Measurements from ENCODE around the gene DGKK.

DGKK gene

GRCh38 chrX:50402886-50403285, 67.7 kb downstream of the DGKK start:
- TF ChIP-seq CTCF (conservative IDR thresholded peaks at IDR 0.05; ENCODE audit: control insufficient read depth, insufficient read depth, low read depth, low read length): no peak
- no peak for DNase-seq (ENCODE audit: low read depth)
- H3K4me3 ChIP-seq (ENCODE audit: control insufficient read depth, low read depth, low read length): no peak overlapping the region

DNA sequence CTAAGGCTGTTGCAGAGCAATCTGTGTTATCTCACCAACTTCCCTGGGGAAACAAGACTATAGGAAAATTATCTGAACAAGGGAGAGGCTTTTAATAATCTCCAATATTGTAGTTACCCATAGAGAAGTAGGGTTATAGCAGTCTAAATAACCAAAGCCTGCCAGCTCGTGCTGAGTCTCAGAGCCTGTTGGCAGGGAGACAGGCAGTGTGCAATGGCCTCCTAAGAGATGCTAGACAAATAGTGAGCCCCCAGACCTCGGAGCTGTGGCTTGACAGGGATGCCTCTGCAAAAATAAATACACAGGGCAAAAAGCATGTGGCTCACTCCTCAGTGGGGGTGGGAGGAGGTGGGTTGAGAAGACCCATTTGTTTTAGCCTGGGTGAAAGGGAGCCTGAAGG, 76.7 kb downstream of the DGKK start:
- H3K4me3 ChIP-seq (ENCODE audit: control insufficient read depth, low read depth, low read length): no peak overlapping the region
- DNase-seq (ENCODE audit: low read depth): no peak
- no peak for TF ChIP-seq CTCF (conservative IDR thresholded peaks at IDR 0.05; ENCODE audit: control insufficient read depth, insufficient read depth, low read depth, low read length)

- no peak for TF ChIP-seq CTCF (conservative IDR thresholded peaks at IDR 0.05; ENCODE audit: control insufficient read depth, insufficient read depth, low read depth, low read length)
- DNase-seq (ENCODE audit: low read depth): no peak
- no peak overlapping the region for H3K4me3 ChIP-seq (ENCODE audit: control insufficient read depth, low read depth, low read length)
These were observed 84.1 kb downstream of the DGKK start for GRCh38 chrX:50386520-50386919.

DNA sequence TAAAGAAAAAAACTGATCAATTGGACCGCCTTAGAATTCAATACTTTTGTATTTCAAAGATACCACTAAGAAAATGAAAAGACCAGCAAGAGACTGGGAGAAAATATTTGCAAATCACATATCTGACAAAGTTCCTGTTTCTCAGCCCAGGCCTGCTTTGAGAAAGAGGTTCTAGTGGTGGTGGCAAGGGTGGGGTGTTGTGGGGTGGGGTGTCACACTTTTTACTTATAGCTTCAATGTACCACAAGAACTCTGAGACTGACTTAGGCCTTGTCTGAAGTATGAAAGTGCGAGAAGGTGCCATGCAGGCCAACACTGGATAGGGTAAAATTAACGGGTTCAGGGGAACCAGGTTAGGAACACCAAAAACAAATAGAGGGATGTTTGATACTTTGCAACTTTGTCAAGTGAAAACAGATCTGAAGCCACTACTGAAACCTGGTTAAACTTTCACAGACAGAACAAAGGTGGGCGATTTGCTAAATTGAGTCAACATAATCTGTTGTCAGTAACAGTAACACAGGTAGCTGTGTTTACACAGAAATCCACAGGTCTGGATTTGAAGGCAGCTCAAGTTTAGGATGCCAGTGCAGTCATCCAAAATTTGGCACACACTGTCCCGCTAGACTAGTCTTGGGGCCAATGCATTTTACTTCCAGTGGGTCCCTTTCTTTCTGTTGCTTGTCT, 88.8 kb downstream of the DGKK start:
- H3K4me3 ChIP-seq (ENCODE audit: control insufficient read depth, low read depth, low read length): no peak overlapping the region
- TF ChIP-seq CTCF (conservative IDR thresholded peaks at IDR 0.05; ENCODE audit: control insufficient read depth, insufficient read depth, low read depth, low read length): no peak
- no peak for DNase-seq (ENCODE audit: low read depth)

DNA sequence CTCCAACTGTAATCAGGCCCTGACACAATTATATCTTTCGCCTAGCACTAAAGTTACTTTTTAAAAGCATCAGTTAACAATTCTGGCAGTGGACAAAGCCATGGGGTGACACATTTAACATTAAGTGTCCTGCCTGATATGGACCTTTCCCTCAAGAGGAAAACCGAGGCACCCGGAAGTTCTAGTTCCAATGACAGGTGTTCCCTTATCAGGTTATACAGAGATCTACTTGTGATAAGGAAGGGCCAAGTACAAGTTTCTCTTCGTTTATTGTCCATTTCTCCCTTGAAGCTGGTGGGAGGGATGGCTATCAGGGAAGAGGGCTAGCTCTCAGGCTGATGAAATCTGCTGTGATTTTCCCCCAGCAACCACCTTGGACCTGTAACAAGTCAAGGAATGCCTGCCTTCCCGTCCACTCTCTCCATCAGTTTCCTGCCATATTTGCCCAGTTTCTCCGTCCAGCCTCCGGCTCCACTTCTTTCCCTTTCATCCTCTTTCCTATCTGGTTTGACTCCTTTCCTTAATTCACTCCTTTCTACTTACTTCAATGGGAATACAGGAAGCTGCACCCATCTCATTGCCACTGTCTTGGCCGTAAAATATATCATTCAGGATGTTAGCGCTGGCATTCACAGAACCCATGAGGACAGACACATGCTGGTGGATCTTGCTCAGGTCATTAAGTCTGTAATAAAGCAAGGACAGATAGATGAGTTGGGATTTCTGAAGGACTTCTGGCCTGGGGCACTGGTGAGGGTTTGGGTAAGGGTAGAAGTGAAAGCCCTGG, 95.0 kb downstream of the DGKK start:
- H3K4me3 ChIP-seq (ENCODE audit: control insufficient read depth, low read depth, low read length): no peak overlapping the region
- no peak for DNase-seq (ENCODE audit: low read depth)
- TF ChIP-seq CTCF (conservative IDR thresholded peaks at IDR 0.05; ENCODE audit: control insufficient read depth, insufficient read depth, low read depth, low read length): no peak

DNA sequence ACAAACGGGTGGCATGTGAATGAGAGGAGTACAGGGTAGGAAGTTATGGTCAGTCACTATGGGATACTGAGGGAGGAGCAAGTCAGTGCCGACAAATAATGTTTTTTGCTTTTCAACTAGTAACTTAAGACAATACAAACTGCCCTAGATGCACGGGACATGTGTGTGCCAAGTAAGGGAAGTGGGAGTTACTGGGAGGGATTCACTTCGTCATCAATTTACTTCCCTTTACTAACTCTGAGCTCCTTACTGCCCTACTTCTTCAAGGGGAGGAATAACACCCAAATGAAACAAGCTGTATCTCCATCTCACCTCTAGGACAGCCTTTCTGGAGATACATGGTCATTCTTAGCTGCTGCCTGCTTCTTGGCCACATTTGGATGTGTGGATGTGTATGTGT, 97.7 kb downstream of the DGKK start:
- H3K4me3 ChIP-seq (ENCODE audit: control insufficient read depth, low read depth, low read length): no peak overlapping the region
- TF ChIP-seq CTCF (conservative IDR thresholded peaks at IDR 0.05; ENCODE audit: control insufficient read depth, insufficient read depth, low read depth, low read length): no peak
- no peak for DNase-seq (ENCODE audit: low read depth)
